OCI-LY3 (cell line): ENCODE data around the gene LARGE2.

Experiments
- EZH2phosphoT487 ChIP-seq: fragments of 200-600 bp; shearing (Covaris generic); IDR thresholded peaks from 2 replicates; pipeline ENCODE4 v1.6.1; 2018; ENCODE audit warnings: antibody characterized with exemption, mixed run types, low read depth
- TF ChIP-seq, protein P1 (sequence below): fragments of 200-600, 300-600 bp; sonication (generic); IDR thresholded peaks from 2 replicates; pipeline ENCODE4 v1.5.1; 2014; ENCODE audit warnings: antibody characterized with exemption, low read length, low read depth

GRCh38 chr11:45967506-45967905, 45.0 kb downstream of the LARGE2 start:
- TF ChIP-seq, protein P1, sequence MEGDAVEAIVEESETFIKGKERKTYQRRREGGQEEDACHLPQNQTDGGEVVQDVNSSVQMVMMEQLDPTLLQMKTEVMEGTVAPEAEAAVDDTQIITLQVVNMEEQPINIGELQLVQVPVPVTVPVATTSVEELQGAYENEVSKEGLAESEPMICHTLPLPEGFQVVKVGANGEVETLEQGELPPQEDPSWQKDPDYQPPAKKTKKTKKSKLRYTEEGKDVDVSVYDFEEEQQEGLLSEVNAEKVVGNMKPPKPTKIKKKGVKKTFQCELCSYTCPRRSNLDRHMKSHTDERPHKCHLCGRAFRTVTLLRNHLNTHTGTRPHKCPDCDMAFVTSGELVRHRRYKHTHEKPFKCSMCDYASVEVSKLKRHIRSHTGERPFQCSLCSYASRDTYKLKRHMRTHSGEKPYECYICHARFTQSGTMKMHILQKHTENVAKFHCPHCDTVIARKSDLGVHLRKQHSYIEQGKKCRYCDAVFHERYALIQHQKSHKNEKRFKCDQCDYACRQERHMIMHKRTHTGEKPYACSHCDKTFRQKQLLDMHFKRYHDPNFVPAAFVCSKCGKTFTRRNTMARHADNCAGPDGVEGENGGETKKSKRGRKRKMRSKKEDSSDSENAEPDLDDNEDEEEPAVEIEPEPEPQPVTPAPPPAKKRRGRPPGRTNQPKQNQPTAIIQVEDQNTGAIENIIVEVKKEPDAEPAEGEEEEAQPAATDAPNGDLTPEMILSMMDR, result no peak
- no peak for TF ChIP-seq EZH2phosphoT487
